Measurements from ENCODE around the gene OSBPL9.

GRCh38 chr1:51574796-51575195 lies 42.1 kb upstream of the OSBPL9 start:
- TF ChIP-seq CTCF (IDR thresholded peaks at IDR 0.05) (no peak), POLR2AphosphoS5 (IDR thresholded peaks at IDR 0.05) (no peak), POLR2A (IDR thresholded peaks at IDR 0.05) (no peak)
